ENCODE measurements around the gene ADGRL3. TPM values are rescaled to one million over a fixed set of nuclear protein-coding genes. Genes with fewer than 3 reads are reported as not detected.

ADGRL3 gene
- total RNA-seq, 2 experiments from 2014 or later, result not detected

DNA sequence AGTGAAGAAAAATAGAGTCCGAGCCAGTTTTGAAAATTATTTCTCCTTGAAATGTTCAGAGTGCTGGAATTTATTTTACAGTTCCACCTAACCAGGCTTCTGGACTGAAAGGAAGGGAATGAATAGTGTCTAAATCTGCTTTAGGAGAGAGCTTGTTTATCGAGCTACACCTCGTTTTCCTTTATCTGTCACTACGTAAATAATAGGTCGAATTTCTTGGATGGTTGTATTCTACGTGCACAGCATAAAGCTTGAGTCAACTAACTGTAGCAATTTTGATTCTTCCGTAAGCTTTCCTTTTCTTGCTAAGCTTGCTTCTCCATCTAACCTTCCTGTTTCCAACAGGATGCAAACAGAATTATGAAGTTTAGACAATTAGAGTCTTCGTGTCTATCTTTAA, 48.6 kb downstream of the ADGRL3 start:
- intact Hi-C loops (cut with micrococcal nuclease), result no loop called here
- no peaks in the 10 kb centered on the region for H3K4me1 Mint-ChIP-seq (ENCODE audit: low read depth)
- POLR2A ChIA-PET, result no interaction called here
- no peaks in the 10 kb centered on the region for H3K36me3 Mint-ChIP-seq
- H3K27ac Mint-ChIP-seq, result no peak overlapping the region
- H3K9me3 Mint-ChIP-seq, result peaks cover 5% of the 10 kb centered on the region
- CTCF ChIA-PET, result no interaction called here
- DNase-seq, result no peak
- no peak overlapping the region for H3K4me3 Mint-ChIP-seq
- H3K27me3 Mint-ChIP-seq, result no peaks in the 10 kb centered on the region

DNA sequence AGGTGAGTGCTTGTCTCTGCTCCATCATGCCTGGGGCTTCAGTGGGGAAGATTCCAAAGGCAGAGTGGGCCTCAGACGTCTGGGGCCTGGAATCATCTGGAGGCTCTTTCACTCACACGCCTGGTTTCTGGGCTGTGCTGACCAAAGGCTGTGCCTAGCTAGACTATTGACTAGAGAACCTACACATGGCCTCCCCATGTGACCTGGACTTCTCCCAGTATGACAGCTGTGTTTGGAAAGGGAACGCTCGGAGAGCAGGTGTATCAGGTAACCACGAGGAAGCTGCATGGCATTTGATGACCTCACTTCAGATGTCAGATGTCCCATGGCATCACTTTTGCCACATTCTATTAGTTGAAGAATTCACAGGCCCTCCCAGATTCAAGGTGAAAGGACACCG, 51.0 kb downstream of the ADGRL3 start:
- no peak for DNase-seq
- CTCF ChIA-PET, result no interaction called here
- Mint-ChIP-seq H3K9me3 (peaks cover 8% of the 10 kb centered on the region), H3K27me3 (no peaks in the 10 kb centered on the region), H3K4me1 (ENCODE audit: low read depth) (no peaks in the 10 kb centered on the region), H3K36me3 (no peaks in the 10 kb centered on the region), H3K4me3 (no peak overlapping the region), H3K27ac (no peak overlapping the region)
- POLR2A ChIA-PET, result no interaction called here
- intact Hi-C loops (cut with micrococcal nuclease), result no loop called here

DNA sequence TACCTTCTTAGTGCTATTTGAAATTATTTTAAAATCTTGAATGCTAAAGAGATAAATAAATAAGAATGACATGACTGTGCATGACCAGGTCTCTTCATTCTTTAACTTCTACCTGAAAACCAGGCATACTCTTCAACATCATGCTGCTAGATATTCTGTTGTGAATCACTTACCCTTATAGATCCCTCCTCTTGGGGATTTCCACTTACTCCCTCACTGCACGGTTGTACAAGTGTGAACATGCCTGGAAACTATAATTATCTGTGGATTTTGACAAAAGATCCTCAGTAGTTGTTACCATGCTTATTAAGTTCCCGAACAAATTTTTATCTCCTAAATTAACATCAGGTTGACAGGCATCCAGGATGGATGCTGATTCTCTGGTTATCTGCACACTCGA, 54.3 kb downstream of the ADGRL3 start:
- H3K4me3 Mint-ChIP-seq, result no peak overlapping the region
- no peak overlapping the region for H3K27ac Mint-ChIP-seq
- no peaks in the 10 kb centered on the region for H3K4me1 Mint-ChIP-seq (ENCODE audit: low read depth)
- no peaks in the 10 kb centered on the region for H3K36me3 Mint-ChIP-seq
- no peak for DNase-seq
- H3K27me3 Mint-ChIP-seq, result no peaks in the 10 kb centered on the region
- intact Hi-C loops (cut with micrococcal nuclease), result no loop called here
- CTCF ChIA-PET, result no interaction called here
- POLR2A ChIA-PET, result no interaction called here
- H3K9me3 Mint-ChIP-seq, result peaks cover 9% of the 10 kb centered on the region

DNA sequence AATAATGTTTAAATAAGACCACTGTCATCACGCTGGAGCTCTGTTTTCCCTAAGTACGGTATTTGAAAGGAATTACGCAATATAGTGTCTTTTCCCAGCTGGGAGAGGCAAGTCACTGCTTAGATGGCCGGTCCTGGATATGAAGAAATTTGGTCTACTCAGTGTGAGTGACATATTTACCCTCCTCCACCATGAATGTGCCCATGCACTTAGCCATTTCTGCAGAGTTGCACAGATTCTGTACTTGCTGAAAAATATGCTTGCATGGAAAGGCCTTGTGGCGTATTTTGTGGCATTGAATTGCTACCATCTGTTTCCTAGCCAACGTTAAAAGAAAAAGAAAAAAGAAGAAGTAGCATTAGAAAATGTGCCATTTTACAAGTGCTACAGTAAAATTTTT, 73.1 kb downstream of the ADGRL3 start:
- intact Hi-C loops (cut with micrococcal nuclease), result no loop called here
- H3K27ac Mint-ChIP-seq, result no peak overlapping the region
- DNase-seq, result no peak
- H3K36me3 Mint-ChIP-seq, result no peaks in the 10 kb centered on the region
- no peak overlapping the region for H3K4me3 Mint-ChIP-seq
- no peaks in the 10 kb centered on the region for H3K4me1 Mint-ChIP-seq (ENCODE audit: low read depth)
- CTCF ChIA-PET, result no interaction called here
- no peaks in the 10 kb centered on the region for H3K27me3 Mint-ChIP-seq
- POLR2A ChIA-PET, result no interaction called here
- peaks cover 3% of the 10 kb centered on the region for H3K9me3 Mint-ChIP-seq

DNA sequence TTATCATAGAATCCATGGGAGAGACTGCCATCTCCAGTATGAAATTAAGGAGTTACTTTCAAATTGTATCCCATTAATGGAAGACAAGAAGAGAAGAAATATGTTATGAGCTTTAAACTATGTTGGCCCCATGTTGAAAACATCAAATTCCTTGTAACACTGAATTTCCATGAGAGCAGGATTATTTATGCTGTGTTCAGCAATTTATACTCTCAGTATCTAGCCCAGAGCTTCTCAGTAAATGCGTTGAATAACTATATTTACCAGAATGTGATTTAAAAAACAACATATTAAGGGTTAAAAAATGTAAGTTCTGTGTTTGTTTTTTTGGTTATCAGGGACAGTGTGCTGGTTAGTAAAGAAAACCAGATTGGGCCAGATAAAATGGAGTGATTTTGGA, 74.2 kb downstream of the ADGRL3 start:
- POLR2A ChIA-PET, result no interaction called here
- Mint-ChIP-seq H3K9me3 (peaks cover 3% of the 10 kb centered on the region), H3K36me3 (no peaks in the 10 kb centered on the region), H3K4me3 (no peak overlapping the region), H3K4me1 (ENCODE audit: low read depth) (no peaks in the 10 kb centered on the region), H3K27ac (no peak overlapping the region), H3K27me3 (no peaks in the 10 kb centered on the region)
- intact Hi-C loops (cut with micrococcal nuclease), result no loop called here
- CTCF ChIA-PET, result no interaction called here
- no peak for DNase-seq

DNA sequence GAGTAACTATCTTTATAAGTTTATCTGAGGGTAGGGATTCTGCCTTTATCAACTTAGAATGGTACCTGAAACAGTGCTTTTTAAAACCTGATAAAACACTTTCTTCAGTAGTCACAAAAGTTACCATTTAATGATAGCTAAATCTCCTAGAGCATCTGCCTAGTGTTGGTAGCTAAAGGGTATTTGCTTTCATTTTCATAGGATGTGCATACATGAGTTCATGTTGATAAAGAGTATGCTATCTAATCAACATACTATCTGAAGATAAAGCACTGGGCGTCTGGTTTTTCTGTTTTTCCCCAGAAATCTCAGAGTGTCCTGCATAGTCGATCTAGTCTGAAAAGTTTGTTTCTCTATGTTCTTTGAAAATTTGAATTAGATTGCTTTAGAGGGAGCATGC, 75.1 kb downstream of the ADGRL3 start:
- DNase-seq, result no peak
- Mint-ChIP-seq H3K4me1 (ENCODE audit: low read depth) (no peaks in the 10 kb centered on the region), H3K27ac (no peak overlapping the region), H3K36me3 (no peaks in the 10 kb centered on the region), H3K27me3 (no peaks in the 10 kb centered on the region), H3K9me3 (peaks cover 3% of the 10 kb centered on the region), H3K4me3 (no peak overlapping the region)
- ChIA-PET POLR2A (no interaction called here), CTCF (no interaction called here)
- intact Hi-C loops (cut with micrococcal nuclease), result no loop called here

DNA sequence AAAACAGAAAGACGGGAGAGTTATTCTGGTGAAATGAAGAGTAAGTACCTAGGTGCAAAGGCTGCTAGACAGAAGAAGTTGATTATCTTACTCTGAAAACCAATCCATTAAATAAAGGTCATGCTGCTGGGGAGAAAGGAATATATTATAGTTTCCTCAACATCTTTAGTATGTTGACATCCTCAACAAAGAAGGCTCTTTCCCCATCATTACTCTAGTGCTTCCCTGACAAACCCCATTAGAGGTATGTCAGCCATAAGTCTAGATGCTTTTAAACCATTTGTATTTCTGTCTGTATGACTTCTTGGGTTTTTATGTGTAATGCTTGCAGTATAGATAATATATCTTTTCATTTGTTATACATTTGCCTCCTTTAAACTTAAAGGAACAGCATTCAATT, 75.9 kb downstream of the ADGRL3 start:
- ChIA-PET POLR2A (no interaction called here), CTCF (no interaction called here)
- peaks cover 3% of the 10 kb centered on the region for H3K9me3 Mint-ChIP-seq
- no peak for DNase-seq
- no peaks in the 10 kb centered on the region for H3K4me1 Mint-ChIP-seq (ENCODE audit: low read depth)
- H3K27ac Mint-ChIP-seq, result no peak overlapping the region
- H3K36me3 Mint-ChIP-seq, result no peaks in the 10 kb centered on the region
- H3K4me3 Mint-ChIP-seq, result no peak overlapping the region
- no peaks in the 10 kb centered on the region for H3K27me3 Mint-ChIP-seq
- intact Hi-C loops (cut with micrococcal nuclease), result no loop called here

DNA sequence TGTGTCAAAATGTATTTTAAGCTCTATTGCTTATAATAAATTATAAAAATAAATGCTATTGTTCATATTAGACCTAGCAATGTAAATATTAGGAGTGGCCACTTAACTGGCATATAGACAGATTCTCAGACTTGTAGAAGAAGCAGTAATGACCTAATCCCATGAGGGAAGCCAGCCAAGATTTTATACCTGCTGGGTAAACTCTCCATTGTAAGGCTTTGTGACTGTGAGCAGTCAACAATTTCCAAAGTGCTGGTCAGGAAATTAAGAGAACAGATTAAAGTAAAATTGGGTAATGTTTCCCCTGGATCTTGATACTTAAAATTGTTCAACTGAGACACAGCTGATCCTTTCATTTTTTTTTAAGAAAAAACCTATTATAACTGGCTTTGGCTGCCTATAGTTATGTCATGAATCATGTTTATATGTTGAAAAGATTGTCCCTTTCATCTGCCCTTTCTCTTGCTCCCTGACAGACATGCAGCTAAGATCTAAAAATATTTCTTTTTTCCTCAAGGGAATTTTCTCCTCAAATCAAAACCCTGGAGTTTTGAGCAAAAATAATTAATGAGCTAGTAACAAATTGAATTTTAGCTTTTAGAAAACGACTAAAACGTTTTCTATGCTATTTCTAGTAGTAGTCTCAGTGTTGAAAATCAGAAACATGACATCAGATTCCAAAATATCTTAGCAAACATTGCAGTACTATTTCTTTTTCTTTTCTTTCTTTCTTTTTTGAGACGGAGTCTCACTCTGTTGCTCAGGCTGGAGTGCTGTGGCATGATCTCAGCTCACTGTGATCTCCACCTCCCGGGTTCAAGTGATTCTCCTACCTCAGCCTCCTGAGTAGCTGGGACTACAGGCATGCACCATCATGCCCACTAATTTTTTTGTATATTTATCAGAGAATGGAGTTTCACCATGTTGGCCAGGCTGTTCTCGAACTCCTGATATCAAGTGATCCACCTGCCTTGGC, 77.9 kb downstream of the ADGRL3 start:
- H3K4me1 Mint-ChIP-seq (ENCODE audit: low read depth), result no peaks in the 10 kb centered on the region
- H3K4me3 Mint-ChIP-seq, result no peak overlapping the region
- intact Hi-C loops (cut with micrococcal nuclease), result no loop called here
- no peaks in the 10 kb centered on the region for H3K27me3 Mint-ChIP-seq
- POLR2A ChIA-PET, result no interaction called here
- H3K27ac Mint-ChIP-seq, result no peak overlapping the region
- DNase-seq, result no peak
- H3K36me3 Mint-ChIP-seq, result no peaks in the 10 kb centered on the region
- CTCF ChIA-PET, result no interaction called here
- H3K9me3 Mint-ChIP-seq, result no peaks in the 10 kb centered on the region

DNA sequence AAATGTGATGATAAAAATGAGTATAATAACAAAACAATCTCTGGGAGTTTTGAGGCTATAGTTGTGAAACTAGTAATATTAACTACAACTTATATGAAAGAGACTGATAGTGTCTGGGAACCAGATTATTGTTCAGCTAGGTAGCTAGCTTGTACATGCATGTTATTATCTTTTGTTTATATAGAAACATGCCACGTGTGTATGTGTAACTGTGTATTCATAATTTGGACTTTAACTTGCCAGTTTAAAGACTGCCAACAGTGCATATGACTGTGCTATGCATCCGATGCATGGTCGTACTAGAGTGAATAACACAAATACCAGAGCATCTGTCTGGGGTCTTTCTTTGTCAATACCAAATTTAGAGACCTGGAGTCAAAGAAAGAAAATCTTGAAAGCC, 92.2 kb downstream of the ADGRL3 start:
- intact Hi-C loops (cut with micrococcal nuclease), result no loop called here
- ChIA-PET POLR2A (no interaction called here), CTCF (no interaction called here)
- Mint-ChIP-seq H3K9me3 (peaks cover 2% of the 10 kb centered on the region), H3K27me3 (no peaks in the 10 kb centered on the region), H3K27ac (no peak overlapping the region), H3K36me3 (no peaks in the 10 kb centered on the region), H3K4me1 (ENCODE audit: low read depth) (no peaks in the 10 kb centered on the region), H3K4me3 (no peak overlapping the region)
- DNase-seq, result no peak

DNA sequence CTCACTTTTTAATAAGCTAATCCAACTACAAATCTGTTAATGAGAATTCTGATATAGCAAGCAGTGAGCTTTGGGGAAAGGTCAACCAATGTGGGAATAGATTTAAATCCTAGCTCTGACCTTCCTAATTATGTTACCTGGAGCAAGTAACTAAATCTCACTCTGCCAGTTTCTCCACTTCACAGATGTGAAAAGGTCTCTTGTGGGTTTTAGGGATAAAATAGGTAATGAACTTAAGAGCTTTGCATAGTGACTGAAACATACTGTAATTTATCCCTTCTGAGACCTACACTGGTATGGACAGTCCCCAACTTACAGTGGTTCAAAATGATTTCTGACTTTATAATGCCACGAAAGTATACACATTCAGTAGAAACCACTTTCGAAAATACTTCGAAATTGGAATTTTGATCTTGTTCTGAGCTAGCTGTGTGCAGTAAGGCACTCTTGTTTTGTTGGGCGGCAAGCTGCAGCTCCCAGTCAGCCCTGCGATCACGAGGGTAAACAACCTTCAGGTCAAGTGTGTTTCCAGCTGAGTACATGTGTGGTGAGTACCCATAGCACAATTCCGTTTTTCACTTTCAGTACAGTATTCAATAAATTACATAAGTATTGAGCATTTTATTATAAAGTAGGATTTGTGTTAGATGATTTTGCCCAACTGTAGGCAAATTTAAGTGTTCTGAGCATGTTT, 93.7 kb downstream of the ADGRL3 start:
- H3K4me1 Mint-ChIP-seq (ENCODE audit: low read depth), result no peaks in the 10 kb centered on the region
- no peak overlapping the region for H3K27ac Mint-ChIP-seq
- intact Hi-C loops (cut with micrococcal nuclease), result no loop called here
- H3K27me3 Mint-ChIP-seq, result no peaks in the 10 kb centered on the region
- no peak for DNase-seq
- H3K9me3 Mint-ChIP-seq, result peaks cover 2% of the 10 kb centered on the region
- no peaks in the 10 kb centered on the region for H3K36me3 Mint-ChIP-seq
- POLR2A ChIA-PET, result no interaction called here
- CTCF ChIA-PET, result no interaction called here
- no peak overlapping the region for H3K4me3 Mint-ChIP-seq

DNA sequence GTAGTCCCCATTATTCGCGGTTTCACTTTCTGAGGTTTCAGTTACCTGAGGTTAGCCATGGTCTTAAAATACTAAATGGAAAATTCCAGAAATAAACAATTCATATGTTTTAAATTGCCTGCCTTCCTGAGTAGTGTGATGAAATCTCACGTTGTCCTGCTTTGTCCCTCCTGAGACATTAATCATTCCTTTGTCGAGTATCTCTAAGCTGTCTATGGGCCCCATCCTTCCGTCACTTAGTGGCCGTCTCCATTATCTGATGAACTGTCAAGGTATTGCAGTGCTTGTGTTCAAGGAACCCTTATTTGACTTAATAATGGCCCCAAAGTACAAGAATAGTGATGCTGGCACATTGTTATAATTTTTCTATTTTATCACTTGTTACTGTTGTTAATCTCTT, 94.8 kb downstream of the ADGRL3 start:
- no peaks in the 10 kb centered on the region for H3K36me3 Mint-ChIP-seq
- POLR2A ChIA-PET, result no interaction called here
- peaks cover 2% of the 10 kb centered on the region for H3K9me3 Mint-ChIP-seq
- CTCF ChIA-PET, result no interaction called here
- no peak overlapping the region for H3K27ac Mint-ChIP-seq
- H3K4me3 Mint-ChIP-seq, result no peak overlapping the region
- no peak for DNase-seq
- H3K4me1 Mint-ChIP-seq (ENCODE audit: low read depth), result no peaks in the 10 kb centered on the region
- intact Hi-C loops (cut with micrococcal nuclease), result no loop called here
- no peaks in the 10 kb centered on the region for H3K27me3 Mint-ChIP-seq

DNA sequence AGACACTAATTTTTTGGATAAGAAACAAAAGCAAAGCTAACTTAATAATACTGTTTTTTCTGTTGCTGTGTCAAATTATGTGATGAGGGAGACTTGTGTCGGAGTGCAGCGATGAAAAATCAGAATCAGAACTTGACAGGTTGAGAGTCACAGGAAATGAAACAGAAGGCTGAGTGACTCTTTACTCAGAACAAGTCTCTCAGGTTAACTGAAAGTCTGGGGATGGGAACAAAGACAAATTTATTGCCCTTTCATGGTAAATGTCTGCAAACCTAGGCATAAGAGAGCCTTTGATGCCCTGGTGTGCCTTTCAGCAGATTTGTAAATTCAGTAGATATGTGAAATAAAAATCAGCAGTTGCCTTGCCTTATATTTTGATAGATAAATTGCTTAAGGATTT, 96.0 kb downstream of the ADGRL3 start:
- Mint-ChIP-seq H3K4me1 (ENCODE audit: low read depth) (no peaks in the 10 kb centered on the region), H3K27ac (no peak overlapping the region), H3K36me3 (no peaks in the 10 kb centered on the region), H3K27me3 (no peaks in the 10 kb centered on the region), H3K9me3 (peaks cover 2% of the 10 kb centered on the region), H3K4me3 (no peak overlapping the region)
- no peak for DNase-seq
- ChIA-PET CTCF (no interaction called here), POLR2A (no interaction called here)
- intact Hi-C loops (cut with micrococcal nuclease), result no loop called here

DNA sequence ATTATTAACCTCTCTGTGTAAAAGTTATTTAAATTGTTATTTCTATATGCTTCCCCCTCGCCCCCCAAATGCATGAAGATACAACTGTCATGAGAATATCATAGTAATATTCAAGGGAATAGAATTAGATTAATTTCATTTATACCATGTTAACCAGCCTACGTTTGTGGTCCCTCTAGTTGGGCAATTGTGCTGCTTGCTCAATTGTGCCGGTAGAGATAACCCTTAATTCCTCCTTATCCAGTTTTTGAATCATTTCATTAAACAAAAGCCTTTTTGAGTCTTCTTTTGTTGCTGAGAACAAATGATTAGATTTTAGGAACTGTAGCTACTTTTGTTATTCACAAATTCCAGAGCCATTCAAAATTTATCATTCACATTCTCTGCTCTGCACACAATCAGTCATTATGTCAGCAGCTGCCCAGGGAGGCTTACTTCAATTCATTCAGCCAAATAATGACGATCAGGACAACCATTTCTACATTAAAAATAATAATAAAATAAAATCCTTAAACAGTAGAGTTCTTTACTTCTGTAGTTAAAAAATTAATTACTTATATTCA, 98.1 kb downstream of the ADGRL3 start:
- Mint-ChIP-seq H3K9me3 (peaks cover 2% of the 10 kb centered on the region), H3K27me3 (no peaks in the 10 kb centered on the region), H3K4me3 (no peak overlapping the region), H3K27ac (no peak overlapping the region), H3K4me1 (ENCODE audit: low read depth) (no peaks in the 10 kb centered on the region), H3K36me3 (no peaks in the 10 kb centered on the region)
- intact Hi-C loops (cut with micrococcal nuclease), result no loop called here
- DNase-seq, result no peak
- ChIA-PET POLR2A (no interaction called here), CTCF (no interaction called here)

Measured in activated CD4-positive, alpha-beta memory T cell treated with anti-CD3 and anti-CD28 coated beads for 36 hours (primary cell).